H1 (cell line): ENCODE measurements around the gene TMEM127. TPM values are rescaled to one million over a fixed set of nuclear protein-coding genes. Genes with fewer than 3 reads are reported as not detected.

Experiments used
- CTCF ChIA-PET: fragments of 300-600 bp; sonication (Branson Sonifier 250); formaldehyde crosslinking; loops from one replicate; lab custom pipeline; 2021; ENCODE audit not compliant: partially characterized antibody; lab: Charles Lee
- POLR2A ChIA-PET: fragments of 300-600 bp; sonication (Branson Sonifier 250); formaldehyde crosslinking; loops from one replicate; lab custom pipeline; 2021; ENCODE audit warnings: inconsistent platforms; ENCODE audit not compliant: partially characterized antibody; lab: Charles Lee
- DNase-seq, 2 experiments: peaks; one replicate each; pipeline versions ENCODE4 v3.0.0 to v3.0.0-alpha.2; 2010 to 2022; ENCODE audit warnings: low spot score in 2 of 2, low read depth in 1 of 2, mixed read lengths in 1 of 2
- FAIRE-seq: peaks from 2 replicates; lab custom pipeline; 2011; peaks lifted over from hg19 to GRCh38; lab: Jason Lieb, UNC
- H2AFZ ChIP-seq: 2 replicates; pipeline ENCODE4 v1.8.1; 2012; ENCODE audit warnings: low read length, inconsistent platforms
- H2AK5ac ChIP-seq: 2 replicates; pipeline ENCODE4 v1.6.1; 2013; ENCODE audit warnings: low read depth, low read length
- H2BK120ac ChIP-seq: replicated peaks from 2 replicates; pipeline ENCODE3; 2013; ENCODE audit warnings: low read depth, low read length, inconsistent platforms
- H2BK12ac ChIP-seq: 2 replicates; pipeline ENCODE4 v1.6.1; 2013; ENCODE audit warnings: low read depth, low read length
- H2BK15ac ChIP-seq: 2 replicates; pipeline ENCODE4 v1.6.1; 2013; ENCODE audit warnings: low read length
- H2BK20ac ChIP-seq: 2 replicates; pipeline ENCODE4 v1.6.1; 2013; ENCODE audit warnings: low read length
- H2BK5ac ChIP-seq: 2 replicates; pipeline ENCODE4 v1.6.1; 2013; ENCODE audit warnings: low read depth, low read length
- H3K14ac ChIP-seq: 2 replicates; pipeline ENCODE4 v1.6.1; 2013; ENCODE audit warnings: inconsistent platforms; ENCODE audit not compliant: insufficient read length
- H3K18ac ChIP-seq: 2 replicates; pipeline ENCODE4 v1.6.1; 2013; ENCODE audit warnings: low read length; ENCODE audit errors: extremely low read depth
- H3K23ac ChIP-seq: 2 replicates; pipeline ENCODE4 v1.6.1; 2013; ENCODE audit warnings: inconsistent platforms; ENCODE audit not compliant: insufficient read length
- H3K23me2 ChIP-seq: 2 replicates; pipeline ENCODE4 v1.6.1; 2013; ENCODE audit warnings: low read depth, low read length
- H3K27ac ChIP-seq: 2 replicates; pipeline ENCODE4 v1.6.1; 2011; ENCODE audit warnings: low read depth, low read length, inconsistent platforms
- H3K27me3 ChIP-seq, 4 experiments: replicated peaks in 1 of 4; 1 replicate in 1 of 4; 2 replicates in 3 of 4; pipeline versions ENCODE4 v1.6.1 to v1.8.1; 2011 to 2013; ENCODE audit warnings: low read length in 3 of 4, mild to moderate bottlenecking in 3 of 4, inconsistent platforms in 2 of 4, mixed read lengths in 2 of 4, moderate library complexity in 1 of 4; ENCODE audit not compliant: control insufficient read depth in 3 of 4, insufficient read depth in 3 of 4; ENCODE audit errors: extremely low read depth in 1 of 4
- H3K36me3 ChIP-seq, 4 experiments: 2 replicates each; pipeline versions ENCODE4 v1.6.1 to v1.8.1; 2011 to 2013; ENCODE audit warnings: mild to moderate bottlenecking in 4 of 4, low read length in 3 of 4, moderate library complexity in 2 of 4, control low read depth in 1 of 4, inconsistent platforms in 1 of 4; ENCODE audit not compliant: insufficient read depth in 4 of 4, control insufficient read depth in 2 of 4
- H3K4ac ChIP-seq: replicated peaks from 2 replicates; pipeline ENCODE3; 2013; ENCODE audit warnings: low read length, low read depth, mixed read lengths, inconsistent platforms; ENCODE audit not compliant: insufficient read length
- H3K4me1 ChIP-seq, 4 experiments: replicated peaks in 1 of 4; 1 replicate in 1 of 4; 2 replicates in 3 of 4; pipeline versions ENCODE4 v1.6.1 to v1.8.1; 2011 to 2013; ENCODE audit warnings: low read length in 3 of 4, inconsistent platforms in 2 of 4, mixed read lengths in 1 of 4; ENCODE audit not compliant: insufficient read depth in 4 of 4, control insufficient read depth in 3 of 4
- H3K4me2 ChIP-seq, 2 experiments: 2 replicates each; pipeline versions ENCODE4 v1.6.1 to v1.8.1; 2011 to 2013; ENCODE audit warnings: low read depth in 2 of 2, low read length in 2 of 2, control low read depth in 1 of 2, inconsistent platforms in 1 of 2, mild to moderate bottlenecking in 1 of 2; ENCODE audit not compliant: insufficient read depth in 1 of 2
- H3K4me3 ChIP-seq, 4 experiments: fragments of 200-600, 300-600 bp in 1 of 4; sonication (generic), shearing (Covaris generic), sonication (Bioruptor Twin) in 1 of 4; 2 replicates each; pipeline versions ENCODE4 v1.5.1 to v1.8.1; 2011 to 2016; ENCODE audit warnings: low read length in 4 of 4, low read depth in 3 of 4, control low read depth in 2 of 4, inconsistent platforms in 2 of 4, mild to moderate bottlenecking in 2 of 4, mixed read lengths in 1 of 4, moderate library complexity in 1 of 4; ENCODE audit not compliant: insufficient read depth in 2 of 4; ENCODE audit errors: extremely low read depth in 1 of 4
- H3K56ac ChIP-seq: replicated peaks from 2 replicates; pipeline ENCODE3; 2013; ENCODE audit warnings: low read depth, mild to moderate bottlenecking, mixed read lengths, low read length, inconsistent platforms; ENCODE audit not compliant: insufficient read length
- H3K79me1 ChIP-seq: 2 replicates; pipeline ENCODE4 v1.6.1; 2013; ENCODE audit warnings: low read depth, low read length, control low read depth
- H3K79me2 ChIP-seq, 2 experiments: 2 replicates each; pipeline versions ENCODE4 v1.6.1 to v1.8.1; 2012 to 2013; ENCODE audit warnings: low read length in 2 of 2, mild to moderate bottlenecking in 2 of 2, inconsistent platforms in 1 of 2; ENCODE audit not compliant: insufficient read depth in 2 of 2, control insufficient read depth in 1 of 2
- H3K9ac ChIP-seq, 4 experiments: replicated peaks in 1 of 4; 1 replicate in 1 of 4; 2 replicates in 3 of 4; pipeline versions ENCODE4 v1.6.1 to v1.8.1; 2011 to 2013; ENCODE audit warnings: low read depth in 3 of 4, low read length in 3 of 4, control low read depth in 2 of 4, mild to moderate bottlenecking in 2 of 4, moderate library complexity in 2 of 4, inconsistent platforms in 1 of 4; ENCODE audit errors: extremely low read depth in 1 of 4
- H3K9me3 ChIP-seq, 2 experiments: 2 replicates each; pipeline versions ENCODE4 v1.6.1 to v1.8.1; 2012 to 2013; ENCODE audit warnings: mild to moderate bottlenecking in 2 of 2, moderate library complexity in 2 of 2, control low read depth in 1 of 2, inconsistent platforms in 1 of 2, low read depth in 1 of 2, low read length in 1 of 2, mixed read lengths in 1 of 2; ENCODE audit not compliant: insufficient read depth in 2 of 2
- H4K20me1 ChIP-seq, 2 experiments: replicated peaks in 1 of 2; 2 replicates each; pipeline versions ENCODE3 to v1.8.1; 2011 to 2013; ENCODE audit warnings: inconsistent platforms in 2 of 2, low read length in 2 of 2, mild to moderate bottlenecking in 1 of 2; ENCODE audit not compliant: insufficient read depth in 2 of 2, control insufficient read depth in 1 of 2
- H4K5ac ChIP-seq: 2 replicates; pipeline ENCODE4 v1.6.1; 2013; ENCODE audit warnings: low read length, low read depth, mixed read lengths, inconsistent platforms; ENCODE audit not compliant: insufficient read length
- H4K8ac ChIP-seq: 2 replicates; pipeline ENCODE4 v1.8.0; 2013; ENCODE audit warnings: mild to moderate bottlenecking, moderate library complexity, low read length, inconsistent platforms; ENCODE audit not compliant: insufficient read depth; ENCODE audit errors: extremely low read depth
- H4K91ac ChIP-seq: replicated peaks from 2 replicates; pipeline ENCODE3; 2013; ENCODE audit warnings: low read length, mixed read lengths, inconsistent platforms; ENCODE audit not compliant: insufficient read length
- ASH2L ChIP-seq: fragments of 200-600, 300-600 bp; sonication (generic); IDR thresholded peaks from one replicate; pipeline ENCODE4 v1.7.1; 2017; ENCODE audit warnings: low read length
- ATF2 ChIP-seq: IDR thresholded peaks from 2 replicates; pipeline ENCODE4 v1.6.1; 2012; ENCODE audit warnings: low read length, inconsistent platforms
- CREB1 ChIP-seq: IDR thresholded peaks from 2 replicates; pipeline ENCODE4 v1.6.1; 2012; ENCODE audit warnings: inconsistent platforms
- EGR1 ChIP-seq: IDR thresholded peaks from 2 replicates; pipeline ENCODE4 v1.6.1; 2011; ENCODE audit warnings: low read depth, low read length, borderline replicate concordance
- FOSL1 ChIP-seq: IDR thresholded peaks from 2 replicates; pipeline ENCODE4 v1.6.1; 2011; ENCODE audit warnings: mild to moderate bottlenecking, low read depth, low read length, moderate library complexity; ENCODE audit not compliant: insufficient read depth
- JUND ChIP-seq: IDR thresholded peaks from 2 replicates; pipeline ENCODE4 v1.6.1; 2011; ENCODE audit warnings: mild to moderate bottlenecking, improper control_type of control experiment, low read length
- RBBP5 ChIP-seq: IDR thresholded peaks from 2 replicates; pipeline ENCODE4 v1.7.1; 2012; ENCODE audit warnings: low read depth, mild to moderate bottlenecking, inconsistent platforms, low read length, moderate library complexity, borderline replicate concordance
- SP2 ChIP-seq: IDR thresholded peaks from 2 replicates; pipeline ENCODE4 v1.6.1; 2012; ENCODE audit warnings: mild to moderate bottlenecking, low read length, inconsistent platforms
- SUZ12 ChIP-seq: fragments of 200-600 bp; sonication (generic); IDR thresholded peaks from 2 replicates; pipeline ENCODE4 v1.6.1; 2012; ENCODE audit warnings: mild to moderate bottlenecking, inconsistent platforms, low read length, moderate library complexity, mixed read lengths
- TAF1 ChIP-seq: IDR thresholded peaks from 2 replicates; pipeline ENCODE4 v1.6.1; 2011; ENCODE audit warnings: mild to moderate bottlenecking, low read depth, low read length
- TEAD4 ChIP-seq: IDR thresholded peaks from 2 replicates; pipeline ENCODE4 v1.6.1; 2012; ENCODE audit warnings: low read depth, low read length, inconsistent platforms, mixed read lengths
- ZNF274 ChIP-seq: IDR thresholded peaks from 2 replicates; pipeline ENCODE4 v1.7.0; 2012; ENCODE audit warnings: low read length, borderline replicate concordance; ENCODE audit errors: extremely low read depth
- WGBS, 2 experiments: shearing (Covaris generic) in 1 of 2; methylation state at CpG; one replicate each; pipeline versions ENCODE4 v1.1.6 to v1.1.7; 2013 to 2015; ENCODE audit warnings: low lambda C conversion rate in 2 of 2, mixed read lengths in 2 of 2, inconsistent platforms in 1 of 2, low coverage in 1 of 2, missing lambda C conversion rate in 1 of 2; ENCODE audit not compliant: insufficient replicate concordance in 2 of 2, insufficient coverage in 1 of 2, insufficient read length in 1 of 2; ENCODE audit errors: extremely low coverage in 1 of 2, missing lambda C conversion rate in 1 of 2; 5-methylcytosine and 5-hydroxymethylcytosine counted together
- polyA plus RNA-seq, 7 experiments: library from polyadenylated mRNA; depleted of rRNA in 3 of 7; stranded (reverse) in 5 of 7; unstranded in 2 of 7; fragments of >200 nt in 5 of 7; fragments of 200-250 nt in 2 of 7; gene quantifications; 1 replicate in 5 of 7; 2 replicates in 1 of 7; 4 replicates in 1 of 7; pipeline versions ENCODE4 v1.2.1 to v1.2.3, GENCODE V29; 2011 to 2013; ENCODE audit warnings: missing spikeins in 2 of 7, mixed read lengths in 2 of 7
- total RNA-seq: library from RNA; stranded (reverse); fragmentation: NEBNext Ultra II Directional; extraction: Animal tissue kit (Norgen Biotek cat#: 25700); gene quantifications from 2 replicates; pipeline ENCODE4 v1.2.1, GENCODE V29; 2021
- TF ChIP-seq, protein P1 (sequence below): IDR thresholded peaks from 2 replicates; pipeline ENCODE4 v1.6.1; 2011; ENCODE audit warnings: low read depth, mild to moderate bottlenecking, low read length; ENCODE audit not compliant: insufficient read depth

The TMEM127 gene
- total and polyA plus RNA-seq, 2 of the 8 experiments (the other 6 are each of a cell fraction or from before 2014, with no cell fraction given), result 25.0 to 41.0 TPM

DNA sequence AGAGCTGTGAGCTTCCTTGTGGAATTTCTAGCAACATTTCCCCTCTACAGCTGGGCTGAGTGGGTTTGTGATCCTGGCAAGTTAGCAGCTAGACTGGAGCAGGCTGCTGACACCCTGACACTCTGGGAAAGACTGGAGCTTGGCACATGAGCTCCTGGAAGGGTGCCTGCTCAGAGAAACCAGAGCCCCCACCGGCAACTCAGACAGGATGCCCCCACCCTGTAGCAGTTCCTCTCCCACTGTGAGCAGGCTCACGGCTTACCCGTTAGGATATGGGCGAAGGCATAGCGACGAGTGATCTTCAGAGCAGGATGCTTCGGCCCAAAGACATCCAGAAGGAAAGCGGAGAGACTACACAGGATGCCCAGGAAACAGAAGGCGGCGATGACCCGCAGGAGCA is 11.2 kb downstream of the TMEM127 start:
- H3K56ac ChIP-seq, result no peak overlapping the region
- no peak overlapping the region for H2BK20ac ChIP-seq
- H2AFZ ChIP-seq, result no peak overlapping the region
- no peak overlapping the region for H3K14ac ChIP-seq
- ChIA-PET POLR2A (interaction anchor here (1.1 to 1.2 kb wide), 3 partner anchors 10 to 73 kb away, joined by 3 to 5 read pairs (median 3); no protein-coding TSS in a partner anchor), CTCF (interaction anchor here (1.0 to 2.6 kb wide), 6 partner anchors 10 to 153 kb away, joined by 3 to 11 read pairs (median 4); partner anchors contain the start of gene ASTL)
- no peak overlapping the region for H2BK15ac ChIP-seq
- H3K23me2 ChIP-seq, result no peaks in the 10 kb centered on the region
- H3K79me1 ChIP-seq, result peaks cover 10% of the 10 kb centered on the region
- no peak overlapping the region for H3K4me2 ChIP-seq
- H4K91ac ChIP-seq, result no peak overlapping the region
- FAIRE-seq (no peak), DNase-seq (no peak)
- H3K27me3 ChIP-seq, result no peaks in the 10 kb centered on the region
- H3K23ac ChIP-seq, result no peak overlapping the region
- no peak overlapping the region for H3K4ac ChIP-seq
- H4K5ac ChIP-seq, result no peak overlapping the region
- H4K8ac ChIP-seq, result no peak overlapping the region
- no peak overlapping the region for H3K27ac ChIP-seq
- no peak overlapping the region for H2BK5ac ChIP-seq
- H3K4me3 ChIP-seq, result no peak overlapping the region
- peaks cover 1 to 3% of the 10 kb centered on the region in 2 experiments for H4K20me1 ChIP-seq
- no peaks in the 10 kb centered on the region for H3K4me1 ChIP-seq
- H3K9me3 ChIP-seq, result no peaks in the 10 kb centered on the region
- no peak overlapping the region for H2BK12ac ChIP-seq
- 95% methylated on average over 11 of the region's 11 CpGs; no CpG with 5 or more reads in 1 of the 2 experiments for WGBS, 2 experiments
- peaks cover 3 to 11% (median 5%) of the 10 kb centered on the region in 4 experiments; a peak in 5 of 8 replicates for H3K36me3 ChIP-seq
- H3K9ac ChIP-seq, result no peak overlapping the region
- H2AK5ac ChIP-seq, result no peak overlapping the region
- no peak overlapping the region for H3K18ac ChIP-seq
- no peak overlapping the region for H2BK120ac ChIP-seq
- peaks cover 0 to 5% of the 10 kb centered on the region in 2 experiments; a peak in 2 of 4 replicates for H3K79me2 ChIP-seq
- TF ChIP-seq ATF2, result no peak
- no peak for TF ChIP-seq TAF1
- TF ChIP-seq ASH2L, result no peak
- TF ChIP-seq CREB1, result no peak
- no peak for TF ChIP-seq SUZ12
- no peak for TF ChIP-seq FOSL1
- TF ChIP-seq ZNF274, result no peak
- no peak for TF ChIP-seq SP2
- TF ChIP-seq RBBP5, result no peak
- TF ChIP-seq, protein P1, sequence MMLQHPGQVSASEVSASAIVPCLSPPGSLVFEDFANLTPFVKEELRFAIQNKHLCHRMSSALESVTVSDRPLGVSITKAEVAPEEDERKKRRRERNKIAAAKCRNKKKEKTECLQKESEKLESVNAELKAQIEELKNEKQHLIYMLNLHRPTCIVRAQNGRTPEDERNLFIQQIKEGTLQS, result no peak
- TF ChIP-seq EGR1, result no peak
- TF ChIP-seq JUND, result no peak
- no peak for TF ChIP-seq TEAD4
